Stimulated activated CD8-positive, alpha-beta memory T cell treated with anti-CD3 and anti-CD28 coated beads, Interleukin-15, amount 100 ng/mL, for 24 hours (primary cell): ENCODE data around the gene ZNF205.
A peak's percentile ranks its signal among the peaks of the same experiment; 100 is the strongest.

ENCODE experiments used
- DNase-seq: peaks from one replicate; pipeline ENCODE4 v3.0.0-alpha.2; 2020; ENCODE audit warnings: low read depth

Gene ZNF205

DNA sequence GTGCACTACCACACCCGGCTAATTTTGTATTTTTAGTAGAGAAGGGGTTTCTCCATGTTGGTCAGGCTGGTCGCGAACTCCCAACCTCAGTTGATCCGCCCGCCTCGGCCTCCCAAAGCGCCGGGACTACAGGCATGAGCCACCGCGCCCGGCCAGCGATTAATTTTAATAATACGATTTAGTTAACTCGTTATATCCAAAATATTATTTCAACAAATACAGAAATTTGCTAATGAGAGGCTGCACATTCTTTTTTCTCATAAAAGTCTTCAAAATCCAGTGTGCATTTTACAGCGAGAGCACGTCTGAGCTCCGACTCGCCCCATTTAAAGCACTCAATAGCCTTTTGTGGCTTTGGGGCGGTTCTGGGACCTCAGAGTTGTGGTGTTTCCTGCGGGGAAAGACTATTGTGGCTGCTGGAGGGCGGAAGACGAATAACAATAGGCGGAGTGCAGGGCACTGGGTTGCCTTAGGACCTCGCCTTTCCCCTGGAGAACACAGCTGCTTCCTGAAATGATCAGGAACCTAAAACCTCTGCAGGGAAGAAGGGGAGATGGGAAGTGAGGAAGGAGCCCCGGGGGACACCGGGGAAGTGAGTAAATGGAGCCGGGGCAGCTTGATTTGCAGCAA lies 10.4 kb upstream of the ZNF205 start:
- no peak for DNase-seq

DNA sequence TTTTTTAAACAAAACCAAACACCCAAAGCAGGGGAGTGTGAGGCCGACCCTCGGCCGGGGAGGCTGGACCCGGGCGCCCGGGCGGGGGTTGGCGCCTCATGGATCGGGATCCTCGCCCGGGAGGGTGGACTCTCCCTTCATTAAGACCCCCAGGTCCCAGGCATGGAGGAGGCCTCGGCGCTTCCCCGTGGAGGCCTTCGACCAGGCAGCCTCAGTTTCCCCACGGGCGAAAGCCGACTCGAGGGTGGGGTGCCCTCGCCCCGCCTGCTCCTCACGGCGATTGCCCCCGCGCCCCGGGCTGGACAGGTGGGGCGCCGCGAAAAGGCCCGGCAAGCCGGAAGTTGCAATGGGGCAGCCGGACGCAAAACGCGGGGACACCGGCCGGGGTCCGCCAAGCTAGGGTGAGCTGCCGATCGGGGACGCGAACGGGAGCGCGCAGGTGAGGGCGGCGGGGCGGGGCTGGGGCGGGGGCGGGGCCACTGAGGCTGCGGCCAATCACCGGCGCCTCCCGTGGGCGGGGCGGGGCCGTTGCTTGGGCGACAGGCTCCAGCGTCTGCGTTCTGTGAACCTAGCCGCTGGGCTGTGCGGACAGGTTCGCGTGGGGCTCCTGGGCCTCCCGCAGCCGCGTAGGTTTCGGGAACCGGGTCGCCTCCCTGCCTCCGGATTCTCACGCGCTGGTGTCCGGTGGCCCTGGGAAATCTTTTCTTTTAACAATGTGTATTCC lies 6.0 kb upstream of the ZNF205 start:
- peak; percentile 79 for DNase-seq

DNA sequence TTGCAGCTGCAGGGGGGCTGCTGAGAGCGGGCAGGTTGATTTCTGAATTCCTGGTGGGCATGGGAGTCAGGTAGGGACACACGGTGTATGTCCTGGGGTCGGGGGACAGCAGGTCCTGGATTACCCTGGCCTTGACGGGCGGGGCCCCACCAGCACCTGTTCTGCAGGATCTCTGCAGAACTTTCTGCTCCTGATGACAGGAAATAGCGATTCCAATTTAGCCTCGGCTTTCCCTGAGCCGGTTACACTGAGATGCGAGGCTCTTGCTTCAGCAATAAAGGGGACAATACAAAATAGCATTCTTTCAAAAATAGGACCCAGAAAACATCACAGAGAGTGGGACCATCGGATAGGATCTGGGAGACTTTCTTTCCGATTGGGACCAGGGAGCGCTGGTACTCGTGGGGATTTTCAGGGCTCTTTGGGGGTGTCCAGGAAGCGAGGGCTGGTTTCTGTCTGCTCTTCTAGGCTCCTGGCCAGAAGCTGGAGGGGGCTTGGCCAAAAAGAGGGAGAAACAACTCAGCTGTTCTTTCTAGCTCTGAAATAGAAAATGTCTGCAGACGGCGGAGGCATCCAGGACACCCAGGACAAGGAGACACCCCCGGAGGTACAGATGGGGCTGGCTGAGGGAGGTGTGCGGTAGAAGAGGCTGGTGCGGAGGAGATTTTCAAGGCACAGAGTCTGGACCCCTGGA lies 642 bp downstream of the ZNF205 start:
- no peak for DNase-seq

DNA sequence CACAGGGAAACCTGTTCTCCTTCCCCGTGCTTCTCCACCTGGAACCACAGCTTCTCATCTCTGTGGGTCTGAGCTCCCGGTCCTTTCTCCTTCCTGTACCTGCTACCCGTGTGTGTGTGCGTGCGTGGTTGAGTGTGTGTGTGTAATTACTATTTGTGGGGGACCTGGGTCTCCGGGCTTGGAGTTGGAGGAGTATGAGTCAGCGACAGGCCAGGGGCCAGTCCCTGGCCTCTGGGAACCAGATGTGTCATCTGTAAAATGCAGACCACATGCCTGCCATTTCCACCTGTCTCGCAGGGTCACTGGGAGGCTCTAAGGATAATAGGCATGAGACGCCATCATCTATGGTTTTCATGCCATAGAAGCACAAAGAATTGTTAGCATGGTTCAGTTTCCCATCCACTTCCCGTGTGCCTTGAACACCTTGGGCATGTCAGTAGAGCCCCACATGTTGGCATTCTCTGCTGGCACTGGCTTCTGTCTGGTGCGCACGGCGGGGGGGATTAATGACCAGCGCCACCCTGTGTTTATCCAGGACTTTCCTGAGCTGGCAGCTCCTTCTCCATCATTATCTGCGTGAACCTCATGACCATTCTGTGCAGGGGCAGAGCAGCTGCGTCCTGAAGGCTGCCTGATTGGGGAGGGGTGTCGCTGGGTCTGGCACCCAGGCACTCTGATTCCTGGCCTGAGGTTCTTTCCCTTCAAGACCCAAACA lies 1.5 kb downstream of the ZNF205 start:
- no peak for DNase-seq

DNA sequence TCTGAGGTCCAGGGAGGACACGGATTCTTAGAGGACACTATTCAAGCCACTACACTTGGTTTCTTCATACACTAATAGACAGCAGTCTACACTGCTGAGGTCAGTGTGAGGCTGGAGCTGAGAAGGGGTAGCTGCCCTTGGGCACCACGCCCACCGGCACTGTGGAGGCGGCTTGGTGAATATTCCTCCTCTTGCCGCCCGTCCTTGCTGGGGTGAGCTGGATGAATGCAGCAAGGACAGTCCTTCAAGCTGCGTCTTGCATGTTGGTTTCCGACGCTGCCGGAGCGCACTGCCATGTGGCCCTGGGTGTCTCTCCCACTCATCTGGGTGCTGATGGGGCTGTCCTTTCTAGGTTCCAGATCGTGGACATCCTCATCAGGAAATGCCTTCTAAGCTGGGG lies 2.6 kb downstream of the ZNF205 start:
- DNase-seq, result no peak

DNA sequence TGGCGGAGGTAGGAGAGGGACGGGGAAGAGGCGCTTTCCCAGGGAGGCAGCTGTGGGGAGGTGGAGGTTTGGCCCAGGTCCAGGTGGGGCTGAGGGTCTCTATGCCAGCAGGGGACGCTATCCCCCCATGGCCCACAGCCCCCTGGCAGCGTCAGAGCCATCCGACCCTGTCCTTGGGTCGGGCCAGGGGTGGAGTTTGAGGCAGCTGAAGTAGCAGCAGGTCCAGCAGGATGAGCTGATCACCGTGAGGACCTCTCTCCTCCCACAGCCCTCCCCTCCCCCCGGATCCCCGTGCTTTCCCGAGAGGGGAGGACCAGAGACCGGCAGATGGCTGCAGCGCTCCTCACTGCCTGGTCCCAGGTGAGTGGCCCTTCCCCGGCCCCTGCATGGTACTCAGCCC lies 3.2 kb downstream of the ZNF205 start:
- no peak for DNase-seq

DNA sequence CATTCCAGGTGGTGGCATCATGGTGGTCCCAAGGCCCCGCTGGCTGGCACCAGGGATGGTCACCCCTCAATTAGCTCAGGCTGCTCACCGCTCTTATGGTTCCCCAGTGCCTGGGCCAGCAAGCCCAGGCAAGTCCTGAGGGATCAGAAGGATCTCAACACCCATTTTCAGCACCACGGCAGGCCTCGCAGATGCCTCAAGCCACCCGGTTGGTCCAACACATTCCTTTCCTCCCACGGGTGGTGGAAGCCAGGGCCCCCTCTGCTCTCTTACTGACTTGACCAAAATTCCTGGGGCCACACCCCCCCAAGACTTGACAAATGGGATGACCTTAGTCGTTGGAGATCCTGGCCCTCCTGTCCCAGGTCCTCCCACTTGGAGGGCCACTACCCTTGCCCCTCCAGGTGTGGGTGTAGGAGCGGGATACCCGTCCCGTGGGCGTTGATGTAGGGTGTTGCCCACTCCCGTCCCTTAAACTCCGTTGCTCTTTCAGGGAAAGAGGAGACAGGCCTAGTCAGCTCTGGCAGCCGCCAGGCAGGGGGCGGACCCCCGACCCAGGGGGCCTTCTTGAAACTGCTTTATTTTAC lies 5.9 kb downstream of the ZNF205 start:
- DNase-seq, result no peak

DNA sequence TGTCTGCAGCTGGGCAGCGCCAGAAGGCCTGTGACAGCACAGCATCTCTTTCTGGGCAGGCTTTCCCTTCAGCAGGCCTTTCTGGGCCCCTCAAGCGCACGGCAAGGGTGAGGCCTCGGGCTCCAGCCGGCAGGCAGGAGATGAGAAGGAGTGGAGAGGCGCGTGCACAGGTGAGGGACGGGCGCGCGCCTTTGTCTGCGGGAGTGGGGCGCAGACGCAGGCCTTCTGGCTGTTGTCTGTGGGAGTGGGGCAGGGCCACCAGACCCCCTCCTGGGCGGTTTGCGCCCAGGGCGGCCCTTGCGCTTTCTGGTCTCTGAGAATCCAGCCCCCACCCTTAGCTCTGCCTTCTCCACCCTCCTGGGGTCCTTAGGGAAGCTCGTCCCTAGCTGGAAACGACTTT lies 6.5 kb downstream of the ZNF205 start:
- no peak for DNase-seq

DNA sequence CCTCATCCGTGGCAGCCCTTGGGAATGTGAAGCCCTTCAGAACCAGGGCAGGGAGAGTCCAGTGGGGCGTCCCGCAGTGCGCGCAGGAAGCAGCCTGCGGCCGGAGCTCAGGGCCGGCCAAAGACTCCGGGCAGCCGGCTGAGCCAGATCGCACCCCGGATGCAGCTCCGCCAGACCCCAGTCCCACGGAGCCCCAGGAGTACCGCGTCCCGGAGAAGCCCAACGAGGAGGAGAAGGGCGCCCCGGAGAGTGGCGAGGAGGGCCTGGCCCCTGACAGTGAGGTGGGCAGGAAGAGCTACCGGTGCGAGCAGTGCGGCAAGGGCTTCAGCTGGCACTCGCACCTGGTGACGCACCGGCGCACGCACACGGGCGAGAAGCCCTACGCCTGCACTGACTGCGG lies 6.9 kb downstream of the ZNF205 start:
- no peak for DNase-seq

DNA sequence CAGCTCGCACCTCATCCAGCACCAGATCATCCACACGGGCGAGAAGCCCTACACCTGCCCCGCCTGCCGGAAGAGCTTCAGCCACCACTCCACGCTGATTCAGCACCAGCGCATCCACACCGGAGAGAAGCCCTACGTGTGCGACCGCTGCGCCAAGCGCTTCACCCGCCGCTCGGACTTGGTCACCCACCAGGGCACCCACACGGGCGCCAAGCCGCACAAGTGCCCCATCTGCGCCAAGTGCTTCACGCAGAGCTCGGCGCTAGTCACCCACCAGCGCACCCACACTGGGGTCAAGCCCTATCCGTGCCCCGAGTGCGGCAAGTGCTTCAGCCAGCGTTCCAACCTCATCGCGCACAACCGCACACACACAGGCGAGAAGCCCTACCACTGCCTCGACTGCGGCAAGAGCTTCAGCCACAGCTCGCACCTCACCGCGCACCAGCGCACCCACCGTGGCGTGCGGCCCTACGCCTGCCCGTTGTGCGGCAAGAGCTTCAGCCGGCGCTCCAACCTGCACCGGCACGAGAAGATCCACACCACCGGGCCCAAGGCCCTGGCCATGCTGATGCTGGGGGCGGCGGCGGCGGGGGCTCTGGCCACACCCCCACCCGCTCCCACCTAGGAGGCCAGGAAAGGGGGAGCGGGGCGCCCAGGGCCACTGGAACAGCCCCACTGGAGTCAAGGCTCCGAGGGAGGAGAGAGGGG lies 7.5 kb downstream of the ZNF205 start:
- no peak for DNase-seq

DNA sequence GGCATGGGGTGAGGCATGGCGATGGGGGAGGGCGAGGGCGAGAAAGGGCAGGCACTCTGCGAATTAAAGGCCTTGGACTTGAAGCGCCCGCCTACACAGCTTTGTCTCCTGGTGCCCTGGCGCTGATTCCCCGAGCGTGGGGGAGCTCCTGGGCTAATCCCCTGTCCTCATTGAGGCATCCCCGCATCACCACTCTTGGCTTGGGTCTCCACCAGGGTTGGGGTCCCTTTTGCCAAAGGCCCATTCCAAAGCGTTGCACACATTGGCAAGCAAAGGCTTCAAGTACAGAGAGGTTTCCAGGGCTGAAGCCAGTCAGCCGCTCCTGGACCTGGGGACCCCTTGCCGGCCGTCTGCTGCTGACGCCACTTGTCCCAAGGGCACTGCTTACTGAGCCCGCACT lies 8.0 kb downstream of the ZNF205 start:
- no peak for DNase-seq

DNA sequence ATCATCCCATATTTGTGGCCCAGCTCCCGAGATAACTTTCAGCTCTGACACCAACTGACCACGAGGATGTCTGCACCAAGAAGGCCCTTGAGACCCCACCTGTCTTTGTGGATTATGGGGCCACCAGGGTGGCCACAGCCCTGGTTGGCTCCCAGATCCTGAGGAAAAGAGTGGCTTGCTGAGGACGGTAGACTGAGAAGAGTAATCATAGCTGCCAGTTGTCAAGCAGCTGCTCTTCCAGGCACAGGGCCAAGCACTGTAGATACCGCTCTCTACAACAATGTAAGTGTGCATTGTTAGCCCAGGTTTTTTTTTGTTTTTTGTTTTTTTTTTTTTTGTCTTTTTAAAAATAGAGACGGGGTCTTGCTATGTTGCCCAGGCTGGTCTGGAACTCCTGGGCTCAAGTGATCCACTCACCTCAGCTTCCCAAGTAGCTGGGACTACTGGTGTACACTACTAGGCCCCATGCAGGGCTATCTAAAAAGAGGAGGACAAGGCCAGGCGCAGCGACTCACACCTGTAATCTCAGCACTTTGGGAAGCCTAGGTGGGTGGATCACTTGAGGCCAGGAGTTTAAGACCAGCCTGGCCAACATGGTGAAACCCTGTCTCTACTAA lies 9.6 kb downstream of the ZNF205 start:
- no peak for DNase-seq

DNA sequence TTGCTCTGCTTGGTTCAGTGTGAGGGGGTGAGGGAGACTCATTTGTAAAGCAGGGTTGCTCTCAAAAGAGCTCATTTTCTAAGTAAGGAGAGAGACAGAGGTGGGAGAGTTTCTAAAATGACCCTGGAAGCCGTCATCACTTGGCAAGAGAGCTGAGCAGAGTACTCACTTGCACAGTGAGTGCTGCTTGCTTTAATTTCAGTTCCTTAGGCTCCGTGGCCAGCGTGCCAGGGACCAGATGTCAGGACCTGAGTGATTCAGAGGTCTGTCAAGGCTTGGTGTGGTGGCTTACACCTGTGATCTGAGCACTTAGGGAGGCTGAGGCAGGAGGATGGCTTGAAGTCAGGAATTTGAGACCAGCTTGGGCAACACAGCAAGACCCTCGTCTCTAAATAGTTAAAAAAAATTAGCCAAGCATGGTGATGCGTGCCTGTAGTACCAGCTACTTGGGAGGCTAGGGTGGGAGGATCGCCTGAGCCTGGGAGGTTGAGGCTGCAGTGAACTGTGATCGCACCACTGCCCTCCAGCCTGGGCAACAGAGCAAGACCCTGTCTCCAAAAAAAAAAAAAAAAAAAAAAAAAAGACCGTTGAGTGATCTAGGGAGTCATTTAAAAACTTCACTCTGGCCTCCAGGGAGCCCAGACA lies 10.7 kb downstream of the ZNF205 start:
- DNase-seq, result no peak

DNA sequence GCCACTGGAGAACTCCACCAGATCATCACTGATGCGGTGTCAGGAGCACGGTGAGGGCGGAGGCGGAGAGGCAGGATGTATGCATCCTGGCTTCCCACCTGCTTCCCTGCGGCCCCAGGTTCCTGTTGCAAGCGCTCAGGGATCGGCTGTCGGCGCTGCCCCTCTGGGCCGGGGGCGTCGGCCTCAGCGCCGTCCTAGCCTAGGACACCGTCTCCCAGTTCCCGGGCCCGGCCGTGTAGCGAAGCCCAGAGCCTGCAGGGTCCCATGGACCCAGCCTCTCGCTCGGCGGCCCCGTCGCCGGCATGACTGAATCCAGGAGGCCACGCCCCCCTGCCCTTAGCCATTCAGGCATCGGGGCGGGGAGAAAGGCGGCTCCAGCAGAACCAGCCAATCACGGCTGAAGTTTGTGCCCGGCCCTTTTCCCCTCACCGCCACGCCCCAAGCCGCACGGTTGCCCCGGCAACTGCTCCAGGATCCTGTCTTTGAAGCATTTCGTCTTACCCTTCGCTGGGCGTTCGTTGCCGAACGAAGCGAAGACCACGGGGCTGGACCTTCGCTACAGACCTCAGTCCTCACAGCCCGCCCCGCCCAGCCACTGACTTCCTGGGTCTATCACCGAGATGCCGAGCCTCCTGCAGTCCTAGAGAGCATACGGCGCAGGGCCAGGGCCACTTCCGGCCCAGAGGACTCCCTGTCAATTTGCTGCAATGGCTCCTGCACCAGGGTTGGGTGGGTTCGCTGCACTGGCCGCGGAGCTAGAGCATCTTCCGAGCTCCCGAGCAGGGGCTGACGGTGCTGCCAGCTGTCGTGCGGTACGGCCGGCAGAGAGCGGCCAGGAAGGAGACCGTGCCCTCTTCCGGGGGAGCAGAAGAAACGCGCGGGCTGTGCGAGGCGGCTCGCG lies 11.8 kb downstream of the ZNF205 start:
- peak; percentile 89 for DNase-seq

DNA sequence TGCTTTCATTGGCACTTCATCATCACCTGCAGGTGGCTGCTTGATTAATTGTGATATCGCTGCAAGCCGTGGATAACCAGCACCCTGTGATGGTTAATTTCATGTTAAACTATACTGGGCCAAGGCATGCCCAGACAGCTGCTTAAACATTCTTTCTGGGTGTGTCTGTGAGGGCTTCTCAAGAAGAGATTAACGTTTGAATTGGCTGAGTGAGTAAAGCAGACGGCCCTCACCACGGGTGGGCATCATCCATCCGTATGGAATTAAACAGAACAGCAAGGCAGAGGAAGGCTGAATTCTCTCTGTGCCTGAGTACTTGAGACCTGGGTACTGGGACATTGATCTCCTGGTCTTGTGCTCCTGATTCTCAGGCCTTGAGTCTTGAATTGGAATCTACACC lies 15.4 kb downstream of the ZNF205 start:
- DNase-seq, result no peak

DNA sequence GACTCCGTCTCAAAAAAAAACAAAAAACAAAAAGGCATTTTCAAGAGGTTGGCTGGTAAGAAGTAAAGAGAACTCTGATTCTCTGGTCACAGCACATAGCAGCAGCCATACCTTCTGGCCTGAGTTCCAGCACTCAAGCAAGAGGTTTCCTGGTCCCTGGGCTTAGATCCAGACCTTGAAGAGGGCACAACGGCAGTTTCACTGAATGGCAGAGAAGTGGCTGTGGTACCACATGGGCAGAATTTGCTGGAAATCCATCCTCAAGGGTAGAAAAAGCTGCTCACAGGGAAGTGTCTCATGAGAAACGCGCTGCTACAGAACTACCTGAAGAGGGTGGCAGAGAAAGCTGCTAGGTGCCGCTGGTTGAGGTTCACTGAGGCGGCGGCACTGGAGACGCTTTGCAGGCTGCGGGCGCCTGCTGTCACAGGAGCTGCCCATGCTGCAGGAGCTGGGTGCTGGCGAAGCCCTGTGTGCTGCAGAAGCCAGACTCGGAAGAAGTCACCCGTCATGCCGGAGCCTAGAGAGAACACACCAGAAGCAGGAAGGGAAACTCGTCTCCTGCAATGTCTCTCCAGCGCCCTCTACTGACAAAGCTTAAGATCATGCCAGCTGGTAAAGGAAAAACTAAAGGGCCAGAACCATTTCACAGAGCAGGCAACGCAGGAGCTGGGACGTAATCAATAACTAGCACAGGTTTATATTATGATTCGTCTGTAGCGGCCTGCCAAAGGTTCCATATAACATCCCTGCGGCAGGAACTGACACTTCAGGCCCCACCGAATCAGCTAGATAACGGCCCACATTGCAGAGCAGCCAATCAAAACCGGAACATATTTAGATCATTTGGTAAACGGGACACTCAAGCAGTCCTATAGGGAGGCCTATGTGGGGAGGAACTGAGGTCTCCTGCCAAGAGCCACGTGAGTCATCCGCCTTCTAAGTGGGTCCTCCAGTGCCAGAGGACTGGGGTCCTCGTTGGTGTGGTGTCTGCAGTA lies 17.0 kb downstream of the ZNF205 start:
- no peak for DNase-seq

DNA sequence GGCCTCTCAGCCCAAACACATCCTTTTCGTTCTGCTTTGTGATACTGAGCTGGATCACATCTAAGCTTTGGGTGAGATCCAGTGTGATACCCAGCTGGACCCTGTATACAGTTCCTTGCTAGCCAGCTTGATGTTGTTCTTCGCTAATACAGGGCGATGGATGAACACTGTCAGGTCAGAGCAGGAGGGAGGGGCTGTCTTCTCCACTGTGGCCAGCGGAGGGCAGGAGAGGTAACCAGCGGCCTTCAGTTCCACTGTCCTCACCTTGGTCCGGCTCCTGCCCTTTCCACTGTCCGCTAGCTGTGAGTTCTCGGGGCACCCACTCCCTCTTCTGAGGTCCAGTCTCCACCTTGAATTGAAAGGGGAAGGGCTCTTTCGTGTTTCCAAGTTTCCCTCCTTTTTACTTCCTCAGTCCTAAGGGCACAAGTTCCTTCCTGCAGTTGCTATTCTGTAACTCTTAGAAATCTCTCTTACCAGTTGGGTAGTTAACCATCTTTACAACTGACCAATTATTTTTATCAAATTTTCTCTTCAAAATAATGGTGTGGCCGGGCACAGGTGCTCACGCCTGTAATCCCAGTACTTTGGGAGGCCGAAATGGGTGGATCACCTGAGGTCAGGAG lies 19.5 kb downstream of the ZNF205 start:
- DNase-seq, result no peak

DNA sequence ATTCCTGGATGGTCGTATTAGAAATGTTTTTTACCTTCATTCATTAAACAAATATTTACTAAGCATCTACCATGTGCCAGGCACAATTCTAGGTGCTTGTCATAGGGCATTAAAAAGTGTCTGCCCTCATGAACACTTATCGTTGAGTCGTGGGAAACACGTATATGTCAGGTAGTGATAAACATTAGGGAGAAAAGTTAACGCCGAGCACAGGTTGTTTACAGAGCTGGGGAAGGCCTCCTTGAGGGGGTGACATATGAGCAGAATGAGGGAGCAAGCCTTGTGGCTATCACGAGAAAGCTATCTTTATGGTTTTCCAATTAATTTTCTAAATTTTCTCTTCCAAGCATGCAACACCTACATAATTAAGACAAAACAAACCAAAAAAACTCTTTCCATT lies 21.5 kb downstream of the ZNF205 start:
- no peak for DNase-seq
